K562 (cell line): Measurements from ENCODE around the gene TOM1L1. TPM values are rescaled to one million over a fixed set of nuclear protein-coding genes. Genes with fewer than 3 reads are reported as not detected.
A peak's percentile ranks its signal among the peaks of the same experiment; 100 is the strongest.

Experiments used
- ATAC-seq: fragments of 200-7000 bp; cut with Tn5 transposase; 3 replicates; pipeline ENCODE4 v1.9.1; 2020; ENCODE audit warnings: moderate library complexity
- BruUV-seq: library from RNA; stranded (reverse); fragments of 400-500 nt; replicated peaks from 2 replicates; lab custom pipeline; 2021; lab: Mats Ljungman, UMichigan
- CTCF ChIA-PET: fragments of 300-600 bp; formaldehyde crosslinking; extraction: SDS; loops from one replicate; lab custom pipeline; 2021; ENCODE audit warnings: low intra/inter-chr PET ratio; lab: Yijun Ruan, JAX
- POLR2A ChIA-PET: fragments of 300-600, 350-650 bp; sonication (Branson Sonifier 250); formaldehyde crosslinking; extraction: SDS; loops from one replicate; lab custom pipeline; 2021; ENCODE audit warnings: antibody characterized with exemption, inconsistent platforms; lab: Yijun Ruan, JAX
- DNase-seq, 4 experiments: peaks; one replicate each; pipeline versions ENCODE4 v3.0.0 to v3.0.0-alpha.2; 2011 to 2018; ENCODE audit warnings: low spot score in 3 of 4, mixed read lengths in 3 of 4; ENCODE audit errors: extremely low read depth in 1 of 4
- FAIRE-seq: peaks from 2 replicates; lab custom pipeline; 2011; peaks lifted over from hg19 to GRCh38; lab: Jason Lieb, UNC
- H2AFZ ChIP-seq: 2 replicates; pipeline ENCODE4 v1.6.0; 2011; ENCODE audit warnings: low read depth, low read length, control low read depth, inconsistent platforms
- H3K27ac ChIP-seq: fragments of 200-600 bp; 3 replicates; pipeline ENCODE4 v1.8.0; 2011; ENCODE audit warnings: low read depth, mild to moderate bottlenecking, control low read depth, inconsistent platforms, low read length, moderate library complexity, mixed read lengths; ENCODE audit errors: extremely low read depth
- H3K27me3 ChIP-seq, 2 experiments: fragments of 300-600 bp in 1 of 2; 2 replicates in 1 of 2; 3 replicates in 1 of 2; pipeline versions ENCODE4 v1.6.0 to v1.8.0; 2011; ENCODE audit warnings: inconsistent platforms in 2 of 2, low read length in 2 of 2, mild to moderate bottlenecking in 1 of 2, mixed read lengths in 1 of 2, moderate library complexity in 1 of 2; ENCODE audit not compliant: control insufficient read depth in 2 of 2, insufficient read depth in 2 of 2
- H3K36me3 ChIP-seq: fragments of 300-600 bp; 3 replicates; pipeline ENCODE4 v1.8.0; 2011; ENCODE audit warnings: mild to moderate bottlenecking, low read length, inconsistent platforms; ENCODE audit not compliant: control insufficient read depth, insufficient read depth
- H3K4me1 ChIP-seq, 2 experiments: fragments of 200-600 bp in 1 of 2; replicated peaks in 1 of 2; 2 replicates in 1 of 2; 3 replicates in 1 of 2; pipeline versions ENCODE4 v1.5.1 to v1.8.0; 2011; ENCODE audit warnings: inconsistent platforms in 2 of 2, low read length in 2 of 2, mild to moderate bottlenecking in 1 of 2, mixed read lengths in 1 of 2, moderate library complexity in 1 of 2; ENCODE audit not compliant: control insufficient read depth in 2 of 2, insufficient read depth in 2 of 2
- H3K4me2 ChIP-seq: 2 replicates; pipeline ENCODE4 v1.6.1; 2011; ENCODE audit warnings: low read length, control low read depth, inconsistent platforms, mixed read lengths; ENCODE audit not compliant: insufficient read depth
- H3K4me3 ChIP-seq: fragments of 200-600 bp; sonication (generic), shearing (Covaris generic); 2 replicates; pipeline ENCODE4 v1.5.1; 2016; ENCODE audit warnings: control low read depth, inconsistent platforms
- H3K79me2 ChIP-seq: fragments of 200-600 bp; 3 replicates; pipeline ENCODE4 v1.8.0; 2011; ENCODE audit warnings: low read length, inconsistent platforms; ENCODE audit not compliant: control insufficient read depth, insufficient read depth
- H3K9ac ChIP-seq, 2 experiments: 2 replicates each; pipeline versions ENCODE4 v1.6.0 to v1.6.1; 2011; ENCODE audit warnings: low read depth in 2 of 2, low read length in 2 of 2, control low read depth in 1 of 2, inconsistent platforms in 1 of 2, mild to moderate bottlenecking in 1 of 2, mixed read lengths in 1 of 2; ENCODE audit not compliant: insufficient read depth in 1 of 2
- H3K9me1 ChIP-seq: one replicate; pipeline ENCODE4 v1.6.0; 2011; ENCODE audit warnings: inconsistent platforms, mild to moderate bottlenecking, low read length, moderate library complexity; ENCODE audit not compliant: control insufficient read depth, insufficient read depth
- H3K9me3 ChIP-seq: replicated peaks from 2 replicates; pipeline ENCODE4 v1.5.1; 2011; ENCODE audit warnings: low read depth, low read length, inconsistent platforms; ENCODE audit not compliant: control insufficient read depth, insufficient read depth
- H4K20me1 ChIP-seq: replicated peaks from 2 replicates; pipeline ENCODE4 v1.6.1; 2011; ENCODE audit warnings: low read length, inconsistent platforms, mixed read lengths; ENCODE audit not compliant: control insufficient read depth, insufficient read depth
- BRCA1 ChIP-seq, 2 experiments: fragments of 450-650 bp in 1 of 2; sonication (generic) in 1 of 2; formaldehyde crosslinking in 1 of 2; IDR thresholded peaks; 2 replicates each; pipeline versions ENCODE4 v1.5.0 to v1.6.1; 2017 to 2020; ENCODE audit warnings: mild to moderate bottlenecking in 1 of 2, missing genetic modification reagents in 1 of 2
- ESRRB ChIP-seq: fragments of 250-450 bp; sonication (Bioruptor Pico); IDR thresholded peaks from 2 replicates; pipeline ENCODE4 v1.5.0; 2020; ENCODE audit warnings: mild to moderate bottlenecking, moderate library complexity, borderline replicate concordance
- FOXJ2 ChIP-seq: fragments of 200-800 bp; sonication (Bioruptor generic); IDR thresholded peaks from 2 replicates; pipeline ENCODE4 v1.6.1; 2016; ENCODE audit warnings: missing genetic modification characterization, missing compliant biosample characterization
- HDAC6 ChIP-seq: IDR thresholded peaks from 2 replicates; pipeline ENCODE4 v1.6.1; 2012; ENCODE audit warnings: low read depth, mild to moderate bottlenecking, control low read depth, inconsistent platforms, low read length, moderate library complexity
- ILK ChIP-seq: fragments of 450-650 bp; IDR thresholded peaks from 2 replicates; pipeline ENCODE4 v1.6.1; 2016; ENCODE audit warnings: missing genetic modification characterization, low read depth, mild to moderate bottlenecking, missing compliant biosample characterization, moderate library complexity, borderline replicate concordance
- LCOR ChIP-seq: sonication (generic); formaldehyde crosslinking; IDR thresholded peaks from 2 replicates; pipeline ENCODE4 v1.8.0; 2022; ENCODE audit warnings: mild to moderate bottlenecking, missing genetic modification reagents
- NFYB ChIP-seq: IDR thresholded peaks from 2 replicates; pipeline ENCODE4 v1.6.1; 2011; ENCODE audit warnings: mild to moderate bottlenecking, moderate library complexity; ENCODE audit not compliant: insufficient read length; ENCODE audit errors: extremely low read depth
- NR2C1 ChIP-seq, 2 experiments: fragments of 450-650 bp; IDR thresholded peaks; 2 replicates each; pipeline ENCODE4 v1.6.1; 2017; ENCODE audit warnings: mild to moderate bottlenecking in 2 of 2, antibody characterized with exemption in 1 of 2, inconsistent platforms in 1 of 2, missing compliant biosample characterization in 1 of 2, missing genetic modification characterization in 1 of 2
- PHB ChIP-seq: fragments of 250-450 bp; sonication (Bioruptor Pico); IDR thresholded peaks from 2 replicates; pipeline ENCODE4 v1.5.0; 2021
- POLR2AphosphoS5 ChIP-seq: IDR thresholded peaks from 2 replicates; pipeline ENCODE4 v1.6.1; 2011; ENCODE audit warnings: mild to moderate bottlenecking, low read depth, low read length, moderate library complexity; ENCODE audit not compliant: control insufficient read depth, insufficient read depth
- PURB ChIP-seq: sonication (generic); formaldehyde crosslinking; IDR thresholded peaks from 2 replicates; pipeline ENCODE4 v1.9.0; 2021; ENCODE audit warnings: low read depth, mild to moderate bottlenecking, missing genetic modification reagents
- RBM25 ChIP-seq: fragments of 200-400 bp; formaldehyde crosslinking; IDR thresholded peaks from 2 replicates; pipeline ENCODE4 v1.6.1; 2018; ENCODE audit warnings: low read length, low read depth, moderate library complexity; ENCODE audit not compliant: severe bottlenecking
- SIN3B ChIP-seq: fragments of 450-650 bp; IDR thresholded peaks from 2 replicates; pipeline ENCODE4 v1.6.1; 2017; ENCODE audit warnings: low read depth, mild to moderate bottlenecking, moderate library complexity
- TAF15 ChIP-seq: fragments of 200-400 bp; formaldehyde crosslinking; IDR thresholded peaks from 2 replicates; pipeline ENCODE4 v1.6.1; 2017; ENCODE audit warnings: mild to moderate bottlenecking, low read depth, low read length, moderate library complexity
- ZFP36 ChIP-seq: fragments of 150-350 bp; IDR thresholded peaks from 2 replicates; pipeline ENCODE4 v1.6.1; 2018; ENCODE audit warnings: low read length, low read depth; ENCODE audit not compliant: partially characterized antibody
- ZNF311 ChIP-seq: fragments of 250-450 bp; sonication (Bioruptor Pico); IDR thresholded peaks from 2 replicates; pipeline ENCODE4 v1.4.0; 2020; ENCODE audit warnings: mild to moderate bottlenecking, moderate library complexity
- ZNF589 ChIP-seq: fragments of 200-800 bp; sonication (Bioruptor generic); IDR thresholded peaks from 2 replicates; pipeline ENCODE4 v1.6.1; 2016; ENCODE audit warnings: low read depth, missing genetic modification characterization, missing compliant biosample characterization
- ZNF79 ChIP-seq: fragments of 250-450 bp; sonication (Bioruptor Pico); IDR thresholded peaks from 2 replicates; pipeline ENCODE4 v1.4.0; 2020; ENCODE audit warnings: low read depth, mild to moderate bottlenecking, moderate library complexity
- WGBS: fragments of 100-300 bp; shearing (Covaris generic); methylation state at CpG from one replicate; pipeline ENCODE4 v1.1.6; 2016; ENCODE audit warnings: low coverage, mixed read lengths; ENCODE audit not compliant: insufficient coverage; ENCODE audit errors: missing lambda C conversion rate; 5-methylcytosine and 5-hydroxymethylcytosine counted together
- in situ Hi-C: fragments of 300-500 bp; cut with MboI; formaldehyde crosslinking; loops from 4 replicates; pipeline ENCODE4 v1.15.0; 2018; ENCODE audit warnings: inconsistent platforms, mixed read lengths
- intact Hi-C: fragments of 100-400 bp; cut with micrococcal nuclease; formaldehyde crosslinking; loops from 2 replicates; pipeline ENCODE4 v1.14.2; 2022
- polyA plus RNA-seq, 8 experiments: library from polyadenylated mRNA; depleted of rRNA in 4 of 8; stranded (reverse) in 5 of 8; unstranded in 3 of 8; fragments of >200 nt; fragmentation: Nextera tagmentation in 2 of 8; fragmentation: Illumina TruSeq in 1 of 8; extraction: Ambion mirVana in 2 of 8; extraction: Trizol in 1 of 8; gene quantifications; 2 replicates each; pipeline versions ENCODE4 v1.2.1 to v1.2.3, GENCODE V29; 2011 to 2014; ENCODE audit warnings: inconsistent platforms in 1 of 8, missing spikeins in 1 of 8
- total RNA-seq, 7 experiments: library from RNA; depleted of rRNA in 6 of 7; stranded (reverse); fragments of >200 nt in 6 of 7; fragmentation: Illumina TruSeq in 2 of 7; extraction: Trizol in 2 of 7; gene quantifications; 2 replicates each; pipeline versions ENCODE4 v1.2.1 to v1.2.3, GENCODE V29; 2011 to 2021; ENCODE audit warnings: low replicate concordance in 1 of 7
- TF ChIP-seq, protein P1 (sequence below): fragments of 200-800 bp; sonication (Bioruptor generic); IDR thresholded peaks from 2 replicates; pipeline ENCODE4 v1.6.1; 2017; ENCODE audit warnings: missing genetic modification characterization, missing compliant biosample characterization

The TOM1L1 gene
- total and polyA plus RNA-seq, 9 of the 15 experiments (the other 6 are each of a cell fraction or from before 2014, with no cell fraction given) = 21.3 to 74.3 (median 31.0) TPM

DNA sequence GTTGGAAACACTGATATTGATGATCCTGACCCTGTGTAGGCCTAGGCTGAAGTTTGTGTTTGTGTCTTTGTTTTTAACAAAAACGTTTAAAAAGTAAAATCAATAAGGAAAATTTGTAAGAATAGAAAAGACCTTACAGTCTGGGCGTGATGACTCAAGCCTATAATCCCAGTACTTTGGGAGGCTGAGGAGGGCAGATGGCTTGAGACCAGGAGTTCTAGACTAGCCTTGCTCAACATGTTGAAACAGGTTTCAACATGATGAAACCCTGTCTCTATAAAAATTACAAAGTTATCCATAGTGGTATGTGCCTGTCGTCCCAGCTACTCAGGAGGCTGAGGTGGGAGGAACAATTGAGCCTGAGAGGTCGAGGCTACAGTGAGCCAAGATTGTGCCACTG lies 18.3 kb upstream of the TOM1L1 start:
- CTCF ChIA-PET = no interaction called here
- no peak overlapping the region for H3K4me2 ChIP-seq
- ATAC-seq (no peak), FAIRE-seq (no peak), DNase-seq (no peak)
- no peak overlapping the region for H3K27ac ChIP-seq
- H3K36me3 ChIP-seq = no peaks in the 10 kb centered on the region
- BruUV-seq = no TSS peak
- H3K9me3 ChIP-seq = no peaks in the 10 kb centered on the region
- no peaks in the 10 kb centered on the region for H4K20me1 ChIP-seq
- WGBS = 4% methylated on average over 4 of the region's 4 CpGs
- intact Hi-C loops = no loop called here
- POLR2A ChIA-PET = no interaction called here
- no peaks in the 10 kb centered on the region for H3K4me1 ChIP-seq
- TF ChIP-seq SIN3B (no peak), FOXJ2 (tag) (no peak), TAF15 (no peak), NFYB (no peak), ZFP36 (no peak), HDAC6 (no peak), ESRRB (CRISPR knock-in tag) (no peak), ILK (tag) (no peak), LCOR (CRISPR knock-in tag) (no peak), BRCA1 (IDR thresholded peaks at IDR 0.05) (no peak), BRCA1 (CRISPR knock-in tag; IDR thresholded peaks at IDR 0.05) (no peak), PHB (CRISPR knock-in tag) (no peak), ZNF79 (no peak), POLR2AphosphoS5 (no peak), RBM25 (no peak), PURB (no peak), ZNF589 (no peak), ZNF311 (no peak), NR2C1 (IDR thresholded peaks at IDR 0.05) (no peak), NR2C1 (tag; IDR thresholded peaks at IDR 0.05) (no peak)
- TF ChIP-seq, protein P1, sequence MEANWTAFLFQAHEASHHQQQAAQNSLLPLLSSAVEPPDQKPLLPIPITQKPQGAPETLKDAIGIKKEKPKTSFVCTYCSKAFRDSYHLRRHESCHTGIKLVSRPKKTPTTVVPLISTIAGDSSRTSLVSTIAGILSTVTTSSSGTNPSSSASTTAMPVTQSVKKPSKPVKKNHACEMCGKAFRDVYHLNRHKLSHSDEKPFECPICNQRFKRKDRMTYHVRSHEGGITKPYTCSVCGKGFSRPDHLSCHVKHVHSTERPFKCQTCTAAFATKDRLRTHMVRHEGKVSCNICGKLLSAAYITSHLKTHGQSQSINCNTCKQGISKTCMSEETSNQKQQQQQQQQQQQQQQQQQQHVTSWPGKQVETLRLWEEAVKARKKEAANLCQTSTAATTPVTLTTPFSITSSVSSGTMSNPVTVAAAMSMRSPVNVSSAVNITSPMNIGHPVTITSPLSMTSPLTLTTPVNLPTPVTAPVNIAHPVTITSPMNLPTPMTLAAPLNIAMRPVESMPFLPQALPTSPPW = no peak
- H2AFZ ChIP-seq = peak overlapping the region; percentile 2; the same call in 1 of the 2 replicates
- H3K79me2 ChIP-seq = no peaks in the 10 kb centered on the region
- H3K4me3 ChIP-seq = no peak overlapping the region
- in situ Hi-C loops = no loop called here
- no peaks in the 10 kb centered on the region for H3K27me3 ChIP-seq
- H3K9ac ChIP-seq = no peak overlapping the region
- no peaks in the 10 kb centered on the region for H3K9me1 ChIP-seq
